GM23338 (cell line): ENCODE results near the gene FARSA. TPM values are rescaled to one million over a fixed set of nuclear protein-coding genes. Genes with fewer than 3 reads are reported as not detected.
A peak's percentile ranks its signal among the peaks of the same experiment; 100 is the strongest.

Source experiments
- ATAC-seq: fragments of 200-7000 bp; cut with Tn5 transposase; 3 replicates; pipeline ENCODE4 v1.9.1; 2020
- DNase-seq: peaks from one replicate; pipeline ENCODE4 v3.0.0-alpha.2; 2015; ENCODE audit warnings: low spot score
- H2AFZ ChIP-seq: fragments of 200-600 bp; sonication (generic); 2 replicates; pipeline ENCODE4 v1.8.0; 2016; ENCODE audit warnings: antibody characterized with exemption, mild to moderate bottlenecking, moderate library complexity
- H3F3A ChIP-seq: fragments of 200-600 bp; sonication (generic); replicated peaks from 2 replicates; pipeline ENCODE4 v1.8.0; 2017; ENCODE audit warnings: antibody characterized with exemption, mixed run types, low read depth
- H3K27ac ChIP-seq: fragments of 200-600 bp; sonication (generic); 2 replicates; pipeline ENCODE4 v1.6.1; 2016; ENCODE audit warnings: low read depth
- H3K27me3 ChIP-seq: fragments of 200-600 bp; sonication (generic); 2 replicates; pipeline ENCODE4 v1.8.0; 2016; ENCODE audit warnings: mild to moderate bottlenecking, mixed run types, moderate library complexity; ENCODE audit not compliant: insufficient read depth
- H3K36me3 ChIP-seq: fragments of 200-600 bp; sonication (generic); 2 replicates; pipeline ENCODE4 v1.8.0; 2016; ENCODE audit warnings: mild to moderate bottlenecking; ENCODE audit not compliant: insufficient read depth
- H3K4me1 ChIP-seq: fragments of 200-600 bp; sonication (generic); 2 replicates; pipeline ENCODE4 v1.8.0; 2016; ENCODE audit warnings: mild to moderate bottlenecking, moderate library complexity; ENCODE audit not compliant: insufficient read depth
- H3K4me2 ChIP-seq: fragments of 200-600 bp; sonication (generic); 2 replicates; pipeline ENCODE4 v1.7.1; 2017; ENCODE audit warnings: mixed run types
- H3K4me3 ChIP-seq: fragments of 200-600 bp; sonication (generic); 2 replicates; pipeline ENCODE4 v1.6.1; 2016; ENCODE audit warnings: mixed run types
- H3K79me2 ChIP-seq: fragments of 200-600 bp; sonication (generic); replicated peaks from 2 replicates; pipeline ENCODE4 v1.8.0; 2017; ENCODE audit warnings: mild to moderate bottlenecking; ENCODE audit not compliant: insufficient read depth
- H3K9me2 ChIP-seq: fragments of 200-600 bp; sonication (generic); 2 replicates; pipeline ENCODE4 v1.8.0; 2017; ENCODE audit not compliant: insufficient read depth
- H4K20me1 ChIP-seq: fragments of 200-600 bp; sonication (generic); replicated peaks from 2 replicates; pipeline ENCODE4 v1.8.0; 2017; ENCODE audit warnings: mild to moderate bottlenecking; ENCODE audit not compliant: insufficient read depth
- H3K27ac Mint-ChIP-seq: 2 replicates; pipeline ENCODE4 v1.8.0; 2020; ENCODE audit warnings: inconsistent platforms, mild to moderate bottlenecking, moderate library complexity, mixed read lengths
- H3K27me3 Mint-ChIP-seq: 3 replicates; pipeline ENCODE4 v1.8.0; 2022; ENCODE audit warnings: low read depth, mild to moderate bottlenecking, moderate library complexity, mixed read lengths, inconsistent platforms; ENCODE audit not compliant: insufficient read depth, poor library complexity
- H3K36me3 Mint-ChIP-seq: 3 replicates; pipeline ENCODE4 v1.8.0; 2021; ENCODE audit warnings: low read depth, mild to moderate bottlenecking, inconsistent platforms, moderate library complexity, mixed read lengths
- H3K4me1 Mint-ChIP-seq: 3 replicates; pipeline ENCODE4 v1.8.0; 2020; ENCODE audit warnings: mild to moderate bottlenecking, inconsistent platforms, mixed read lengths
- H3K4me3 Mint-ChIP-seq: 3 replicates; pipeline ENCODE4 v1.8.0; 2021; ENCODE audit warnings: moderate library complexity, mild to moderate bottlenecking, inconsistent platforms, mixed read lengths
- H3K9me3 Mint-ChIP-seq: 3 replicates; pipeline ENCODE4 v1.8.0; 2020; ENCODE audit warnings: moderate library complexity, mild to moderate bottlenecking, inconsistent platforms, mixed read lengths
- CREB1 ChIP-seq: fragments of 250-450 bp; sonication (Bioruptor Pico); IDR thresholded peaks from 2 replicates; pipeline ENCODE4 v1.5.0; 2020; ENCODE audit warnings: low read depth, mild to moderate bottlenecking, moderate library complexity
- EZH2 ChIP-seq: fragments of 200-600 bp; sonication (generic); IDR thresholded peaks from one replicate; pipeline ENCODE4 v1.8.0; 2017; ENCODE audit warnings: antibody characterized with exemption, mild to moderate bottlenecking, low read depth; ENCODE audit not compliant: unreplicated experiment
- JUNB ChIP-seq: IDR thresholded peaks from one replicate; pipeline ENCODE4 v1.6.1; 2016; ENCODE audit warnings: antibody characterized with exemption; ENCODE audit not compliant: unreplicated experiment
- NANOG ChIP-seq: IDR thresholded peaks from 2 replicates; pipeline ENCODE4 v1.6.1; 2016; ENCODE audit warnings: antibody characterized with exemption, borderline replicate concordance
- POLR2AphosphoS5 ChIP-seq: IDR thresholded peaks from 2 replicates; pipeline ENCODE4 v1.6.1; 2016; ENCODE audit warnings: antibody characterized with exemption, low read depth
- polyA plus RNA-seq: library from polyadenylated mRNA; unstranded; fragments of >200 nt; fragmentation: Nextera tagmentation; extraction: Ambion mirVana; gene quantifications from 2 replicates; pipeline ENCODE4 v1.2.1, GENCODE V29; 2016
- total RNA-seq: library from RNA; depleted of rRNA; stranded (reverse); fragments of >200 nt; shearing (Covaris generic); gene quantifications from 2 replicates; pipeline ENCODE4 v1.2.3, GENCODE V29; 2014
- TF ChIP-seq, protein P1 (sequence below): IDR thresholded peaks from one replicate; pipeline ENCODE4 v1.6.1; 2018; ENCODE audit warnings: antibody characterized with exemption; ENCODE audit not compliant: unreplicated experiment
- TF ChIP-seq, protein P2 (sequence below): IDR thresholded peaks from 2 replicates; pipeline ENCODE4 v1.6.1; 2016; ENCODE audit warnings: antibody characterized with exemption

FARSA gene
- total and polyA plus RNA-seq, 2 experiments from 2014 or later = 74.7 to 86.4 TPM

GRCh38 chr19:12885749-12886650, 47.5 kb downstream of the FARSA start:
- peaks cover 22% of the 10 kb centered on the region for H3K9me3 Mint-ChIP-seq
- no peak overlapping the region for H3K27ac Mint-ChIP-seq
- no peaks in the 10 kb centered on the region for H3K36me3 ChIP-seq

More at GRCh38 chr19:12885749-12886650, 47.5 kb downstream of the FARSA start:
- Histone ChIP-seq H2AFZ (peak overlapping the region; percentile 89; the same call in 1 of the 2 replicates), H3K4me3 (peak overlapping the region; percentile 93), H3K9me2 (no peaks in the 10 kb centered on the region; the same call in 1 of the 2 replicates), H3K27me3 (peaks cover 18% of the 10 kb centered on the region), H3K4me1 (no peaks in the 10 kb centered on the region; the same call in 1 of the 2 replicates), H3K4me2 (peak overlapping the region; percentile 91), H3F3A (peaks cover 26% of the 10 kb centered on the region), H3K27ac (no peak overlapping the region), H4K20me1 (no peaks in the 10 kb centered on the region), H3K79me2 (no peaks in the 10 kb centered on the region)
- peak; percentile 72 for DNase-seq
- peaks cover 10% of the 10 kb centered on the region; the same call in 2 of the 3 replicates for H3K36me3 Mint-ChIP-seq
- H3K4me1 Mint-ChIP-seq = peaks cover 13% of the 10 kb centered on the region
- peak; percentile 8 for ATAC-seq
- peak overlapping the region; percentile 77 for H3K4me3 Mint-ChIP-seq
- H3K27me3 Mint-ChIP-seq = peaks cover 35% of the 10 kb centered on the region
- TF ChIP-seq, protein P1, sequence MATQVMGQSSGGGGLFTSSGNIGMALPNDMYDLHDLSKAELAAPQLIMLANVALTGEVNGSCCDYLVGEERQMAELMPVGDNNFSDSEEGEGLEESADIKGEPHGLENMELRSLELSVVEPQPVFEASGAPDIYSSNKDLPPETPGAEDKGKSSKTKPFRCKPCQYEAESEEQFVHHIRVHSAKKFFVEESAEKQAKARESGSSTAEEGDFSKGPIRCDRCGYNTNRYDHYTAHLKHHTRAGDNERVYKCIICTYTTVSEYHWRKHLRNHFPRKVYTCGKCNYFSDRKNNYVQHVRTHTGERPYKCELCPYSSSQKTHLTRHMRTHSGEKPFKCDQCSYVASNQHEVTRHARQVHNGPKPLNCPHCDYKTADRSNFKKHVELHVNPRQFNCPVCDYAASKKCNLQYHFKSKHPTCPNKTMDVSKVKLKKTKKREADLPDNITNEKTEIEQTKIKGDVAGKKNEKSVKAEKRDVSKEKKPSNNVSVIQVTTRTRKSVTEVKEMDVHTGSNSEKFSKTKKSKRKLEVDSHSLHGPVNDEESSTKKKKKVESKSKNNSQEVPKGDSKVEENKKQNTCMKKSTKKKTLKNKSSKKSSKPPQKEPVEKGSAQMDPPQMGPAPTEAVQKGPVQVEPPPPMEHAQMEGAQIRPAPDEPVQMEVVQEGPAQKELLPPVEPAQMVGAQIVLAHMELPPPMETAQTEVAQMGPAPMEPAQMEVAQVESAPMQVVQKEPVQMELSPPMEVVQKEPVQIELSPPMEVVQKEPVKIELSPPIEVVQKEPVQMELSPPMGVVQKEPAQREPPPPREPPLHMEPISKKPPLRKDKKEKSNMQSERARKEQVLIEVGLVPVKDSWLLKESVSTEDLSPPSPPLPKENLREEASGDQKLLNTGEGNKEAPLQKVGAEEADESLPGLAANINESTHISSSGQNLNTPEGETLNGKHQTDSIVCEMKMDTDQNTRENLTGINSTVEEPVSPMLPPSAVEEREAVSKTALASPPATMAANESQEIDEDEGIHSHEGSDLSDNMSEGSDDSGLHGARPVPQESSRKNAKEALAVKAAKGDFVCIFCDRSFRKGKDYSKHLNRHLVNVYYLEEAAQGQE = no peak
- TF ChIP-seq, protein P2, sequence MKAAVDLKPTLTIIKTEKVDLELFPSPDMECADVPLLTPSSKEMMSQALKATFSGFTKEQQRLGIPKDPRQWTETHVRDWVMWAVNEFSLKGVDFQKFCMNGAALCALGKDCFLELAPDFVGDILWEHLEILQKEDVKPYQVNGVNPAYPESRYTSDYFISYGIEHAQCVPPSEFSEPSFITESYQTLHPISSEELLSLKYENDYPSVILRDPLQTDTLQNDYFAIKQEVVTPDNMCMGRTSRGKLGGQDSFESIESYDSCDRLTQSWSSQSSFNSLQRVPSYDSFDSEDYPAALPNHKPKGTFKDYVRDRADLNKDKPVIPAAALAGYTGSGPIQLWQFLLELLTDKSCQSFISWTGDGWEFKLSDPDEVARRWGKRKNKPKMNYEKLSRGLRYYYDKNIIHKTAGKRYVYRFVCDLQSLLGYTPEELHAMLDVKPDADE = no peak
- no peak for TF ChIP-seq CREB1 (CRISPR knock-in tag)
- TF ChIP-seq EZH2 = no peak
- TF ChIP-seq NANOG = no peak
- no peak for TF ChIP-seq POLR2AphosphoS5
- no peak for TF ChIP-seq JUNB
